GM19324 (cell line): ENCODE data around the gene MYO18B.

ENCODE experiments used
- ATAC-seq: cut with Tn5 transposase; IDR thresholded peaks from one replicate; pipeline ENCODE4 v1.9.1; 2021; ENCODE audit warnings: mild to moderate bottlenecking, moderate library complexity; ENCODE audit not compliant: unreplicated experiment, low FRiP score

Gene MYO18B

DNA sequence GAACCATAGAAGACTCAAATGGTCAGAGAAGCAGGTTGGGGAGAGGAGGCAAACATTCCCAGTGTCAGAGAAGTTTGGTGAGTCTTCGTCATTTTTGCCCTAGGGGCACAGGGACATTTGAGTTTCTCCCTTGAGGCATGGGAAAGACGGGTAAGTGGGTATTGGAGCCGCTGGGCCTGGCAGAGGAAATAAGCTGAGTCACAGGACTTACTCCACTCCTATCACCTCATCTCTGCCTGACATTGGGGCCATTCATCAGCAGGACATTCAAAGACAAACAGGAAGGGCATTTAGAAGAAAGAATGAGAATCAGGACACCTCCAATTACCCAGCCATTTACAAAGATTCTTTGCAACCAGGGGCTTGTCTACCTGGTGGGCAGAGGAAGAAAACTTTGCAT is 326.6 kb downstream of the MYO18B start:
- no peak for ATAC-seq

DNA sequence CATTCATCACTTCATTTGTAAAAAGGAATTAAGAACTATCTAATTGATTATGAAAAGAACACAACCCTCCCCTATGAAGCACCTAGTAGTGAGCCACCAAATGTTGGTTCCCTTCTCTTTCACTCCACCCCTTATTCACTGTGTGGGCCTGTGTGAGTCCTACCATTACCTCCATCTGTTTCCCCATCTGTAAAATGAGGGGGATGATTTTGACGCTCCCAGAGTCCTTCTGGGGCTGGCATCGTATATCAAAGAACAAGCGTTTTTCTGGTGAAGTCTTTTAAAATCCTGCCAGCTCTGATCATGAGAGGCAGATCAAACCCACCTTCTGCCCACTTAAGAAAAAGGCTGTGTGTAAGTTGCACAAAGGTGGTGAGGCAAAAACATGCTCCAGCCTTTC is 330.6 kb downstream of the MYO18B start:
- ATAC-seq = no peak

- ATAC-seq = no peak
These were observed 333.3 kb downstream of the MYO18B start for GRCh38 chr22:26075251-26075650.

GRCh38 chr22:26079009-26079408 is 337.0 kb downstream of the MYO18B start:
- no peak for ATAC-seq
